ENCODE results near the gene LRRC28.

- TF ChIP-seq POLR2A (IDR thresholded peaks at IDR 0.05) (no peak), EP300 (IDR thresholded peaks at IDR 0.05) (no peak), CTCF (IDR thresholded peaks at IDR 0.05) (no peak)
Measured at GRCh38 chr15:99369196-99369595, 117.9 kb downstream of the LRRC28 start.

All from ovary (tissue), 3 donors.